ENCODE results near the gene NF1.
"Not testable (repeated sequence)": the region's sequence is repeated elsewhere in the genome, so short reads cannot be mapped to it uniquely, and the experiment has no call there.

GRCh38 chr17:31382668-31383275, 288.0 kb downstream of the NF1 start:
- TF ChIP-seq ZNF521 (tag by site-specific recombination; IDR thresholded peaks at IDR 0.05); YY1 (tag by site-specific recombination; IDR thresholded peaks at IDR 0.05); REPIN1 (tag by site-specific recombination; IDR thresholded peaks at IDR 0.05; ENCODE audit: low read depth); CTCF (tag by site-specific recombination; IDR thresholded peaks at IDR 0.05): not testable (repeated sequence)

All from HEK293 (cell line).